Stimulated activated memory B cell treated with anti-CD40 and anti-IgM and Interleukin-4, amounts not matched to agents 10 μg/mL and 1 μg/mL and 100 μg/mL, for 72 hours (primary cell): ENCODE results near the gene PIF1.

Experiments used
- ATAC-seq: fragments of 150-1000 bp; cut with Tn5 transposase; 2 replicates; pipeline ENCODE4 v1.10.0; 2021
- H3K27ac Mint-ChIP-seq: one replicate; pipeline ENCODE4 v1.8.0; 2022; ENCODE audit warnings: mild to moderate bottlenecking, mixed read lengths
- H3K27me3 Mint-ChIP-seq: one replicate; pipeline ENCODE4 v1.8.0; 2022; ENCODE audit warnings: mixed read lengths
- H3K36me3 Mint-ChIP-seq: one replicate; pipeline ENCODE4 v1.8.0; 2022; ENCODE audit warnings: mixed read lengths
- H3K4me1 Mint-ChIP-seq: one replicate; pipeline ENCODE4 v1.8.0; 2022; ENCODE audit warnings: mixed read lengths
- H3K4me3 Mint-ChIP-seq: one replicate; pipeline ENCODE4 v1.8.0; 2022; ENCODE audit warnings: mild to moderate bottlenecking, moderate library complexity, mixed read lengths
- H3K9me3 Mint-ChIP-seq: one replicate; pipeline ENCODE4 v1.8.0; 2022; ENCODE audit warnings: mixed read lengths

PIF1 gene

GRCh38 chr15:64854526-64854925, 29.1 kb upstream of the PIF1 start:
- H3K4me3 Mint-ChIP-seq: no peak overlapping the region
- no peaks in the 10 kb centered on the region for H3K27me3 Mint-ChIP-seq
- peaks cover 76% of the 10 kb centered on the region for H3K36me3 Mint-ChIP-seq
- no peak for ATAC-seq
- no peaks in the 10 kb centered on the region for H3K9me3 Mint-ChIP-seq
- H3K27ac Mint-ChIP-seq: no peak overlapping the region
- H3K4me1 Mint-ChIP-seq: peaks cover 72% of the 10 kb centered on the region

DNA sequence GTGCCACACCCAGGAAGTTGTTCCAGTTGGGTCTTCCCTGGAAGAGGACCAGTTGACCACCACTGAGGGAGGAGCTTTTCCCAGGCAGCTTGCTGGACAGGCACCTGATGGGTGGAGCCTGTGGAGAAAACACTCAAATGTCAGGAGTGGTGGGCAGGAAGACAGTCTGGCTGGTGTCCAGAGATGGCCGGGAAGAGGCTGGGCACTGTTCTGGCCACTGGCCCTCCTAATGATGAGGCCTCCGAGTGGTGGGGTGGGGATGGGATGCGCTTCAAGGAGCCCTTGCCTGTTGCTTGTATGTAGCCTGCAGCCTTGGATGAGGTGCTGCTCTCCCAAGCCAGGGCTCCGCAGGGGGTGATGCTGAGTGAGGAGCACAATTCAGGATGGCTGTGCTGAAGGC, 28.6 kb upstream of the PIF1 start:
- H3K27ac Mint-ChIP-seq: no peak overlapping the region
- no peaks in the 10 kb centered on the region for H3K27me3 Mint-ChIP-seq
- no peak for ATAC-seq

GRCh38 chr15:64851503-64851840, 26.0 kb upstream of the PIF1 start:
- H3K27ac Mint-ChIP-seq: peak overlapping the region; percentile 1
- H3K9me3 Mint-ChIP-seq: no peaks in the 10 kb centered on the region
- no peak overlapping the region for H3K4me3 Mint-ChIP-seq
- H3K4me1 Mint-ChIP-seq: peaks cover 70% of the 10 kb centered on the region
- no peak for ATAC-seq
- peaks cover 54% of the 10 kb centered on the region for H3K36me3 Mint-ChIP-seq
- no peaks in the 10 kb centered on the region for H3K27me3 Mint-ChIP-seq

More for the DNA sequence above, 28.6 kb upstream of the PIF1 start:
- Mint-ChIP-seq H3K9me3 (no peaks in the 10 kb centered on the region), H3K4me3 (no peak overlapping the region), H3K4me1 (peaks cover 72% of the 10 kb centered on the region), H3K36me3 (peaks cover 71% of the 10 kb centered on the region)

- no peak for ATAC-seq
- H3K36me3 Mint-ChIP-seq: peaks cover 49% of the 10 kb centered on the region
- peaks cover 70% of the 10 kb centered on the region for H3K4me1 Mint-ChIP-seq
- peak overlapping the region; percentile 1 for H3K27ac Mint-ChIP-seq
- no peaks in the 10 kb centered on the region for H3K9me3 Mint-ChIP-seq
- H3K4me3 Mint-ChIP-seq: no peak overlapping the region
- H3K27me3 Mint-ChIP-seq: no peaks in the 10 kb centered on the region
Observed at GRCh38 chr15:64850778-64851502, 25.5 kb upstream of the PIF1 start.

- Mint-ChIP-seq H3K36me3 (peaks cover 33% of the 10 kb centered on the region), H3K9me3 (no peaks in the 10 kb centered on the region), H3K4me3 (no peak overlapping the region), H3K4me1 (peaks cover 77% of the 10 kb centered on the region), H3K27me3 (no peaks in the 10 kb centered on the region), H3K27ac (peak overlapping the region; percentile 76)
- ATAC-seq: no peak
Observed at GRCh38 chr15:64847876-64848716, 22.6 kb upstream of the PIF1 start.

DNA sequence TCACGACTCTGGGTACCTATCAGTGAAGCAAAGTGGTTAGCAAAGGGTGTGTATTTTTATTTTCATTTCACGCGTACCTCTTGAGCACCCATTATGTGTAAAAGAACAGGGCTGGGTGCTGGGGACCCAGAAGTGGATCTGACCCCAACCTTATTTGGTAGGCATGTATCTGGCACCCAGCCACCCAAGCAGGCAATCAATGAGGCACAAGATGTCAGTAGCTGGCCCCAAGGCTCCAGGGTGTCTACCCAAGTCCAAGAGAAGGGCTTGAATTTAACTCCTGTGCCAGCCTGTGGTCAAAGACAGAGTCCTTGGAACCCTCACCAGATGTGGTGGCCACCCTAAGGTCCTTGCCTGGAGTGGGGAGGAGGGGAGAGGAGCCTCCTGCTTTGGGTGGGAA, 22.0 kb upstream of the PIF1 start:
- no peak for ATAC-seq
- Mint-ChIP-seq H3K9me3 (no peaks in the 10 kb centered on the region), H3K4me3 (no peak overlapping the region), H3K27ac (peak overlapping the region; percentile 76), H3K27me3 (no peaks in the 10 kb centered on the region), H3K36me3 (peaks cover 33% of the 10 kb centered on the region), H3K4me1 (peaks cover 84% of the 10 kb centered on the region)

DNA sequence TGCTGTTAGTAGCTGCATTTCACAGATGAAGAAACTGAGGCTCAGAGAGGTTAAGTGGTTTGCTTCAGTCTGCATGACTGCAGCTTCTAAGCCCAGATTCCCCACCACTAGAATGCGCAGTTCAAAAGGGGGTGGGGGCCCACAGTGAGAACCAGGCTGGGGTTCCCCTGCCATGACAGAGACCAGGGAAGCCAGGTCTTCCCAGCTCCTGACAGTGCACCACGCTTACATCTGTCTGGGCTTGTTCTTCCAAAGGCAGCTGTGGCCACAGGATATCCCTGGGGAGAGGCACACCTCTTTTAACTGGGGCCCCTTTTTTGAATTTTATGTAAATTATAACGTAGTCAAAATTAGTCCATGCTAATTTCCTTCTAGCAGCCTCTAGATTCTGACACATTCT, 21.6 kb upstream of the PIF1 start:
- Mint-ChIP-seq H3K27me3 (no peaks in the 10 kb centered on the region), H3K4me1 (peaks cover 84% of the 10 kb centered on the region), H3K4me3 (no peak overlapping the region), H3K9me3 (no peaks in the 10 kb centered on the region), H3K27ac (peak overlapping the region; percentile 76), H3K36me3 (peaks cover 29% of the 10 kb centered on the region)
- ATAC-seq: no peak

DNA sequence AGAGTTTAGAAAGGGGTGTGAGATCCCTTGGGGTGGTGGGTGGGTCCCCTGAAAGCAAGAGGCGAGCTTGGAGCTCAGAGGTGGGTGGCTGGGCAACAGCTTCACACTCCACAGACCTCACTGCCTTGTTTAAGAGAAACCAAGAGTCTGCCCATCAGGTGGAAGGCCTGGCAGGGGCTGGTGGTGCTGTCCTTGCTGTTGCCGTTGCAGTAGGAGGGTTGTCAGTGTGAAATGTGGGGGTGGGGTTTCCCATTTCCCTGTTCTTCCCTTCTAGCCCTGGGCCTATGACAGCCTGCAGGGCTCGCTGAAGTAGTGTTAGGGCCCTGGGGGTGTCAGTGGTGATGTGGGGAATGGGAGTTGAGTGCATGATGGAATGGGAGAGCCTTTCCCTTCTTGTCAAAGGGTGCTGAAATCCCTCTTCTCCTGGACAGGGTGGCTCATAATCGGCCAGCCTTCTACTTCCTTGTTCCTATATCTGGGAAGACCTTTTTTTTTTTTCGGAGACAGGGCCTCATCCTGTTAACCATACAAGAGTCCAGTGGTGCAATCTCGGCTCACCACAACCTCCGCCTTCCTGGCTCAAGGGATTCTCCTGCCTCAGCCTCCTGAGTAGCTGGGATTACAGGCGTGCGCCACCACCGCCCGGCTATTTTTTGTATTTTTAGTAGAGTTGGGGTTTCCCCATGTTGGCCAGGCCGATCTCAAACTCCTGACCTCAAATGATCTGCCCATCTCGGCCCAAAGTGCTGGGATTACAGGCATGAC, 20.6 kb upstream of the PIF1 start:
- Mint-ChIP-seq H3K4me1 (peaks cover 74% of the 10 kb centered on the region), H3K27ac (peak overlapping the region; percentile 76), H3K36me3 (peaks cover 21% of the 10 kb centered on the region), H3K27me3 (no peaks in the 10 kb centered on the region), H3K4me3 (peak overlapping the region; percentile 96), H3K9me3 (no peaks in the 10 kb centered on the region)
- no peak for ATAC-seq

- no peak for ATAC-seq
- Mint-ChIP-seq H3K27me3 (no peaks in the 10 kb centered on the region), H3K27ac (peak overlapping the region; percentile 76), H3K36me3 (peaks cover 14% of the 10 kb centered on the region), H3K4me1 (peaks cover 74% of the 10 kb centered on the region), H3K4me3 (peak overlapping the region; percentile 96), H3K9me3 (no peaks in the 10 kb centered on the region)
Observed at GRCh38 chr15:64845183-64845611, 19.8 kb upstream of the PIF1 start.

DNA sequence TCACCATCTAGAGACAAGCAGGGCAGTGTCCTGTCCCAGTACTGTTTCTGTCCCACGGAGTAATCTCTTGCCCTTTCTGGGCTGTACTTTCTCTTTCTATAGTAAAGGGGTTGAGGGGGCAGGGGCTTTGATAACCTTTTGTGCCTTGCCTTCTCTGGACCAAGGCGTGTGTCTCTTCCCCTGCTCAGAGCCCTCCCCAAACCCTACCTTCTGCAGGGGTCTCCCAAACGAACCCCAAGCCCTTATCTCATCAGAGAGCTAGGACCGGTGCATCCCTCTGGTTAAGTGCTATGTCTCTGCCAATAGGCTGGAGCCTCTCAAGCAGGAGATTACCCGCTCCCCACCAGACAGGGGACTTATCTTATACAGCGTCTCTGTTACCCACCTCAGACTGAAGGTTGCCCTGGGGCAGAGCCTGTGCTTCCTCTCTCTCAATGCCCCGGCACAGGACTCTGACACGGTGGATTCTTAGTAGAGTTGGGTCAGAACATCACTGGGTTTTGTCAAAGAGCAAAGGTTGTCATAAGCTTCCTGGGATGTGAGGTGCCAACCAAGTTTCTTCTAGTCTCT, 19.2 kb upstream of the PIF1 start:
- peak overlapping the region; percentile 96 for H3K4me3 Mint-ChIP-seq
- no peaks in the 10 kb centered on the region for H3K9me3 Mint-ChIP-seq
- ATAC-seq: no peak
- H3K36me3 Mint-ChIP-seq: peaks cover 14% of the 10 kb centered on the region
- peak overlapping the region; percentile 76 for H3K27ac Mint-ChIP-seq
- H3K4me1 Mint-ChIP-seq: peaks cover 76% of the 10 kb centered on the region
- H3K27me3 Mint-ChIP-seq: no peaks in the 10 kb centered on the region

GRCh38 chr15:64843991-64844390, 18.5 kb upstream of the PIF1 start:
- no peak for ATAC-seq
- Mint-ChIP-seq H3K4me1 (peaks cover 76% of the 10 kb centered on the region), H3K36me3 (peaks cover 14% of the 10 kb centered on the region), H3K9me3 (no peaks in the 10 kb centered on the region), H3K4me3 (peak overlapping the region; percentile 96), H3K27ac (peak overlapping the region; percentile 76), H3K27me3 (no peaks in the 10 kb centered on the region)

GRCh38 chr15:64842986-64843561, 17.6 kb upstream of the PIF1 start:
- H3K4me3 Mint-ChIP-seq: peak overlapping the region; percentile 96
- H3K9me3 Mint-ChIP-seq: no peaks in the 10 kb centered on the region
- no peaks in the 10 kb centered on the region for H3K27me3 Mint-ChIP-seq
- H3K4me1 Mint-ChIP-seq: peaks cover 70% of the 10 kb centered on the region
- H3K36me3 Mint-ChIP-seq: peaks cover 8% of the 10 kb centered on the region
- H3K27ac Mint-ChIP-seq: peak overlapping the region; percentile 76
- no peak for ATAC-seq

DNA sequence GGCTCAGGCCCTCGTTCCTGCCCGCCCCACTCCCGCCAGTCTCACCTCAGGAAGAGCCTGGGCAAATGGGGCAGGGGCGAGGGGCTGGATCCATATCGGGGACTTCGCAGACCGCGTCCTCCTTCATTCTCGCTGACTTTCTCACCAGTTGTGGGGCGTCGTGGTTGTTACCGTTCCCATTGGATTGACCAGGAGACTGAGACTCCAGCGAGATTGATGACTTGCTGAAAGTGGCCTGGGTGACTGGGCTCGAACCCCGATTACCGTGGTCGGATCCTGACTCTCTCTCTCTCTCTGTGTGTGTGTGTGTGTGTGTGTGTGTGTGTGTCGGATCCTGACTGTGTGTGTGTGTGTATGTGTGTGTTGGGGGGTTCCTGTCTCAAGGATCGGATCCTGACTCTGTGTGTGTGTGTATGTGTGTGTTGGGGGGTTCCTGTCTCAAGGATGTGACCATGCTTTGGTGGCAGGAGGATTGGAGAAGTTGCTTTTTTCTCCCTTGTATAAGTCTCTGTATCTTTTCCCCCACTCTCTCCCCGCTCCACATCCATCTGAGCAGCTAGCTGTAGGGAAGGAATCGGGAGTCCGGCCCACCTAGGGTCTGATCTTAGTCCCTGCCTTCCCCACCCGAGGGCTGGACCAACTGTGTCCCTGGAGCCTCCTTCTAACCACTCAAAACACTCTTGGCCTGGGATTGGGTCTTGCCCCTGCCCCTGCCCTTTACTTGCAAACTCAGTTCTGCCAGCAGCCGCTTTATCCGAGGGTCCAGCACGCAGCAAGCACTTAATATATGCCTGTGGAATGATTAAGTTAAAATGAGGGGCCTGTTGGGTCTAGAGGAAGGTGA, 16.9 kb upstream of the PIF1 start:
- Mint-ChIP-seq H3K36me3 (peaks cover 6% of the 10 kb centered on the region), H3K9me3 (no peaks in the 10 kb centered on the region), H3K4me1 (peaks cover 69% of the 10 kb centered on the region), H3K27me3 (no peaks in the 10 kb centered on the region), H3K27ac (peak overlapping the region; percentile 76), H3K4me3 (peak overlapping the region; percentile 96)
- ATAC-seq: no peak
